Fibroblast of skin of left biceps (primary cell): ENCODE results near the gene C11orf87.

ENCODE experiments used
- DNase-seq, 2 experiments: peaks; one replicate each; pipeline ENCODE4 v3.0.0-alpha.2; 2013; ENCODE audit warnings: low read depth in 2 of 2

Gene C11orf87

DNA sequence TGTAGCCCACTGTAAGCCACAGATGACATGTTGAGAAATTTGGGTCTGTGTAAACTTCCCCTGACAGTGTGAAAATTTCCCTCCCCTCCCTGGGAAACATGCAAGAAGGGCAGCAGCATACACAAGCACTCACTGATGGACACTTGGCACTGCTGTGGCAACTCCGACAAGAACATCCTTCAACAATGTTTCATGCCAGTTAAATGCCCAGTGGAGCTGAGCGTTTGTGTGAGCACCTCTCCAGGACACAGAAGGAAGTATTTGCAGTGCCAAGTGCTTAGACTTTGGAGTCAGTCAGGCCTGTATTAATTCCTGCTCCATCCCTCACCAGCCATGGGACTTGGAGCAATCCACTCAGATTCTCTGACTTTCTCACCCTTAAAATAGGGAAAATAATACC lies 17.7 kb downstream of the C11orf87 start:
- DNase-seq: no peak

DNA sequence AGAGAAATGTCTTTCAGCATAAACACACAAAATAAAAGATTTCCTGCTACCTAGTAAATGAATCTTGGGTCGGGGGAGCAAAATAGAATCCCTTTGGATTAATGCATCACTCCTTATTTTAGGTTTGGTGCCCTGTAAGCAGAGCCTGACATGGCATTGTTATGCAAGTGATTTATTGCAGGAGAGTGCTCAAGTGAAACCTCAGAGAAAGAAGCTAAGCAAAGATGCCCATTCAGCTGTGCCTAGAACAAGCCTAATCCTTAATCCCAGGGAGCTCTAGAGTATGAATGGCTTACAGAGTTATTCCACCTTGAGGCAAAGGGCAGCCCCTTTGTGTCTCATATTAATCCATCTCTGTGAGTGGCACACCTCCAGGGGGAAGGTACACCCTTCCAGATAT lies 21.1 kb downstream of the C11orf87 start:
- no peak for DNase-seq

DNA sequence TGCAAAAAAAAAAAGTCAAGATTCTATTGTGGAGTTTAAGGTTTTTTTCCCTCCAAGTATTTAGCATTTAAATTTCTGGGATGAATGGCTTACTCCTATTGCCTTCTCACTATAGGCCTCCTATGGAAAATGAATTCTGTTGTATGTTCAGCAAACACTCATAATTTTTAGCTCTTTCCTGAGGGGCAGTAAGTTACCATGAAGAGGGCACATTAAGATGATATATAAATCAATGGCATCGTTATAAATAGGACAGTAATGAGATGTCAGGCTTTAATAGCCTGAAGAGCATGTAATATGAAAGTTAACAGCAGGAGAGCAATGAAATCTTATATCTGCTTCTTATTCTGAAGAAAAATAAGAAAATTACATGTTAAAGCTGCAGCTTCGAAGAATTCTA lies 32.9 kb downstream of the C11orf87 start:
- DNase-seq: no peak
